Keratinocyte (primary cell): ENCODE measurements around the gene SLC25A39.

Experiments used
- EZH2 ChIP-seq: IDR thresholded peaks from one replicate; pipeline ENCODE4 v1.6.1; 2012; ENCODE audit warnings: inconsistent platforms, mild to moderate bottlenecking, low read length, moderate library complexity
- TF ChIP-seq, protein P1 (sequence below), 3 experiments: IDR thresholded peaks in 1 of 3; conservative IDR thresholded peaks in 1 of 3; optimal IDR thresholded peaks in 1 of 3; 2 replicates in 2 of 3; 3 replicates in 1 of 3; pipeline versions ENCODE3 to v1.5.1; 2011; ENCODE audit warnings: low read length in 3 of 3, mild to moderate bottlenecking in 3 of 3, moderate library complexity in 2 of 3, control low read depth in 1 of 3, inconsistent platforms in 1 of 3; ENCODE audit not compliant: insufficient read depth in 2 of 3; ENCODE audit errors: extremely low read depth in 1 of 3

GRCh38 chr17:44352828-44353671 is 28.4 kb upstream of the SLC25A39 start:
- TF ChIP-seq EZH2 = no peak
- TF ChIP-seq, protein P1, sequence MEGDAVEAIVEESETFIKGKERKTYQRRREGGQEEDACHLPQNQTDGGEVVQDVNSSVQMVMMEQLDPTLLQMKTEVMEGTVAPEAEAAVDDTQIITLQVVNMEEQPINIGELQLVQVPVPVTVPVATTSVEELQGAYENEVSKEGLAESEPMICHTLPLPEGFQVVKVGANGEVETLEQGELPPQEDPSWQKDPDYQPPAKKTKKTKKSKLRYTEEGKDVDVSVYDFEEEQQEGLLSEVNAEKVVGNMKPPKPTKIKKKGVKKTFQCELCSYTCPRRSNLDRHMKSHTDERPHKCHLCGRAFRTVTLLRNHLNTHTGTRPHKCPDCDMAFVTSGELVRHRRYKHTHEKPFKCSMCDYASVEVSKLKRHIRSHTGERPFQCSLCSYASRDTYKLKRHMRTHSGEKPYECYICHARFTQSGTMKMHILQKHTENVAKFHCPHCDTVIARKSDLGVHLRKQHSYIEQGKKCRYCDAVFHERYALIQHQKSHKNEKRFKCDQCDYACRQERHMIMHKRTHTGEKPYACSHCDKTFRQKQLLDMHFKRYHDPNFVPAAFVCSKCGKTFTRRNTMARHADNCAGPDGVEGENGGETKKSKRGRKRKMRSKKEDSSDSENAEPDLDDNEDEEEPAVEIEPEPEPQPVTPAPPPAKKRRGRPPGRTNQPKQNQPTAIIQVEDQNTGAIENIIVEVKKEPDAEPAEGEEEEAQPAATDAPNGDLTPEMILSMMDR (optimal IDR thresholded peaks at IDR 0.05 in 1 of 3, IDR thresholded peaks at IDR 0.05 in 1 of 3, conservative IDR thresholded peaks at IDR 0.05 in 1 of 3; ENCODE audit: extremely low read depth in 1 of 3, insufficient read depth in 2 of 3, low read length in 3 of 3) = no peak
